Stimulated activated CD8-positive, alpha-beta memory T cell treated with anti-CD3 and anti-CD28 coated beads, Interleukin-7, amount 100 ng/mL, for 4 hours (primary cell): ENCODE measurements around the gene COL20A1.

Experiments used
- DNase-seq, 2 donors: peaks; one replicate each; pipeline ENCODE4 v3.0.0-alpha.2; 2020; ENCODE audit warnings: low read depth in 2 of 2

COL20A1 gene

DNA sequence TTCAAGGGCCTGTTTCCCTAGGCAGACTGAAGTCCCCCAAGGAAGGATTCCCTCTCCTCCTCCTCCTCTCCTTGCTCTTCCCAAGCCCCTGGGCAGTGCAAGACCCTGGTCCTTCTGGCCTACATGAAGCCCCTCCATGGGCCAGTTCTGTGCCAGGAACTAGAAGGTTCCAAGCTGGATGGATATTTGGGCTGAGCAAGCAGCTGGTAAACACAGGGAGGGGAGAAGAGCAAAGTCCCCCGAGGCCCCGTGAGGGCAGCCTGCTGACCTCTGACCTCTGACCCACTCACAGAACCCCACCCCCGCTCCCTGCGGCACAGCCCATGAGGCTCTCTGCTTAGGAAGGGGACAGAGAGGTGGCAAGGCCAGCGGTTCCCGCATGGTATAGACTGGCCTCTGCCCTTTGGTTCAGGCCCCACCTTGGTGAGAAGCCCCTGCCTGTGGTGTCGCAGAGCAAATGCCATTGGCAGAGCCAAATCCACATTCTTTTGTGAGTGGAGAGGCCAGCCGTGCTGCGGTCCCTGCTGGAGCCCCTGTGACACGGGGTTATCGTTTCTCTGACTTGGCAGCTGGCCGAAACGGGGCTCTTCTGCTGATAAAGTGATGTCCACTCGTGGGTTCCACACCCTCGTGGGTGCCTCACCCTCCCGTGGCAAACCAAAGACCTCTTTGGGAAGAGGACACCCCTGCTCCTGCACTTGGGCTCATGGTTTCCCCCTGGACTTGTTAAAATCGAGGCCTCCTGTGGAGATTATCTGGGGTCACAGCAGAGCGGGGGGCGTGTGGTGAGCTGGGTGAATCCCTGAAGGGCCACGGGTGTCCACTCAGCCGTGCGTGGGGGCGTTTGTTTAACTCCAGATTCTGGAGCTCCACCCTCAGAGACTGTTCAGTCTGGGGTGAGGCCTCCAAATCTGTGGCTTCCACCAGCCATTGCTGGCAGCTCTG is 70.3 kb downstream of the COL20A1 start:
- DNase-seq = no peak

DNA sequence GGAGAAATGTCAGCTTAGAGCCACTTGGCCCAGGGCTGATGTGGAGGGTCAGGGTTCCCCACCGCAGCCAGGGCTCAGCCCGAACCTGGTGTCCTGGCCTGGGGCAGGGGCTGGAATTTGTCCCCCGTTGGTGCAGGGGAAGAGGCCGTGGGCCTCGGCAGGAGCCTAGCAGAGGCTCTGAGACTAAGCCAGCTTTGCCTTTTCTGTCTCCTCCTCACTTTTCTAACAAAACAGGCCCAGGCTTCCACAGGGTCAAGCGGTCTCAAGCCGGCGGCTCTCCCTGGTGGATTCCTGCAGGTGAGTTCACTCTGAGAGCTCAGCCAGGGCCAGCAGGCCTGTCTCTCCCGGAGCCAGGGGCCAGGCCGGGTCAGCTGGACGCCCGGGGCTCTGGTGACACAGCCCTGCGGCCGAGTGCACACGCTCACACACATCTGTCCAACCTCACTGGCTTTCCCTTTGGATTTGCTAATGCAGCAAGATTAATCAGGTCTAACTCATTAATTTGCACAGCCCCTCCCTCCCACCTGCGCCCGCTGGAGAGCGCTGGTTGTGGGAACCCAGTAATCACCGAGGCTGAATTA is 71.1 kb downstream of the COL20A1 start:
- DNase-seq = no peak

DNA sequence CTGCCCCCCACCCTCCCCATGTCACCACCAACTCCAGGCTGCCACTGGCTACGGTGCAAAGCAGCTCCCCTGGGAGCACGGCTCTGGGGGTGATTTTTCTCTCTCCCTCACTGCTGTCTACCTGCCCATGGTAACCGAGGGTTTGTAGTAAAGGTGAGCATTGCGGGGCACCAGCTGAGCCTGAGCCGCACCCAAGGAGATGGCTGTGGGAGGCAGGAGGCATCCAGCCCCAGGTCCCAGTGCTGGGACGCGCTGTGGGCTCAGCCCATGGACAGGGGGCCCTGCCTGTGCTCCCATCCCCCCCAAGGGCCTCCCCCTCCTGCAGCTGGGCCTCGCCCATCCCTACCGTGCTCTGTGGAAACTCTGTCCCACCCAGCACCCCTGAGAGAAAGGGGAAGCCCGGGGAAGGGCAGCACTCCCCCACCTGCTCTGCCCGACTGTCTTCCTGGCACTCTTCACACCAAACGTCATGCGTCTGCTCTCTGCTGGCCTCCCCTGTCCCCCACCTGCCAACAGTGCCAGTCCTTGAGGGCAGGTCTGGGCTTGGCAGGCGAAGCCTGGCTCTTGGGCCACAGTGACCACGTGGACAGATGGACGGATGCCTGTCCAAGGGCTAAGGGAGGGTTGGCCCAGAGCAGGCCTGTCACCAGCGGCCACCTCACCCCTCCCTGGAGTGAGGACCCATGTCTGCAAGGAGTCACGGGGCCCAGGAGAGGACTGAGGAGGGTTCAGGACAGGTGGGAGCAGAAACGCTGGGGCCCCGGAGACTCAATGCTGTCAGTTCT is 72.0 kb downstream of the COL20A1 start:
- no peak for DNase-seq

DNA sequence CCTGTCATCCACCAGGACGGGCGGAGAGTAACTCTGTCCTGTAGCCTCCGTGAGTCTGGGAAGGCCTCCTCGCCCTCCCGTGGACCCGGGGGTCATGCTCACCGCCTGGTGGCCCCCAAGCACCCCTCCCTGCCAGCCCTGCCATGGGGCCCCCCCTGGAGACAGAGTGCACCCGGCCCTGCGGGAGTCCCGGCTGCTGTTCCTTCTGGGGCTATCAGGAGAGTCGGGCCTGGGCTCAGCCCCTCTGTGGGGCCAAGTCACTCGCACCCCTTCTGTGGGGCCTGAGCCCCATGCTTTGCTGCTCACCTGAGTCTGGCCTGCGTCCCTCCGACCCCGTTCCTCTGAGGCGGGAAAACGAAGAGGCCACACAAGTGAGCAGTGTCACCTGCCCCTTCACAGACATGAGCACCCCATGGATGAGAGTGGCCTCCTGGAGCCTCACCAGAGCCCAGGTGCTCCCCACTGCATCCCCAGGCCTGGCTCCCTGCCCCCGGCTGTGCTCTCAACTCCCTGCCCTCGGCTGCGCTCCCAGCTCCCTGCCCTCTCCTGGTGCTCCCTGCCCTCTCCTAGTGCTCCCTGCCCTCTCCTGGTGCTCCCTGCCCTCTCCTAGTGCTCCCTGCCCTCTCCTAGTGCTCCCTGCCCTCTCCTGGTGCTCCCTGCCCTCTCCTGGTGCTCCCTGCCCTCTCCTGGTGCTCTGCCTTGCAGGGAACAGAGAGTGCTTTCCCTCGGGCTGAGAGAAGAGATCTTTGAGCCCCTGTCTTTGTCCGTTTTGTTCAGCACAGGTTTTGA is 72.8 kb downstream of the COL20A1 start:
- DNase-seq = no peak

DNA sequence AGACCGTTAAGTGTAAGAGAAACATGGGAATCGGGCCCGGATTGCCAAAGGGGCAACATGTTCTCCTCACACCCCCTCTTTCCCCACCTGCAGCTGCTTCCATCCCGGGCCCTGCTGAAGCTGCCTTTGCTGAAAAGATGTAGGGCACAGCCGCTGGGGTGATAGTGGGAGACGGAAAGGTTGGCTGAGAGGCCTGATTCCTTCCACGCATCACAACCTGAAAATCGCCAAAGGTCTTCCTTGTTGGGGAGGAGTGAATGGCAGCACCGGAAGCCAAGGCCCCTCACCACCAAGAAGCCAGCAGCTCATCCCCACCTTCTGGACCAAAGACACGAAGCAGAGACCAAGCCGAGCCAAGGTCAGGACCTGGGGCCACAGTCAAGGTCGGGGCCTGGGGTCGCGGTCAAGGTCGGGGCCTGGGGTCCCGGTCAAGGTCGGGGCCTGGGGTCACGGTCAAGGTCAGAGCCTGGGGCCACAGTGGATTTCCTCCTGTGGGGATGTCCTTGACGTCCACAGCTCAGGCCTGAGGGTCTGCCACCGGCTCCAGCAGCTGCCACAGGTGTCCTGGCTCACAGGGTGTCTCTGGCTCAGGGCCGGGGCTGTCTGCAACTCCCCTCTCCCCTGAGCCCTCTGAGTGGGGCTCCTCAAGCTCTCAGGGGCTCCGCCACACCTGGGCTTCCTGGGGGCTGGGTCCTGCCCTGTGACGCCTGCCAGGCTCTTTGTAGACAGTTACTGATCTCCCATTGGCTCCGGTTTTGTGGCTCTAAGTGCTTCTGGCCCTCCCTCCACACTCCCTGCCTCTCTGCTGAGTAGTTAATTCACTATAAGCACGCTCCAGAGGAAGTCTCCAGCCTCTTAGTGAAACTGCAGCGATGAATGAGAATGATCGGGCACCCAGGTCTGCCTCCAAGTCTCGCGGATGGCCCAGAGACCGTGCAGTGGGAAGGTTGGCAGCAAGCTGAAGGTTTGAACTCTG is 73.7 kb downstream of the COL20A1 start:
- DNase-seq = no peak

DNA sequence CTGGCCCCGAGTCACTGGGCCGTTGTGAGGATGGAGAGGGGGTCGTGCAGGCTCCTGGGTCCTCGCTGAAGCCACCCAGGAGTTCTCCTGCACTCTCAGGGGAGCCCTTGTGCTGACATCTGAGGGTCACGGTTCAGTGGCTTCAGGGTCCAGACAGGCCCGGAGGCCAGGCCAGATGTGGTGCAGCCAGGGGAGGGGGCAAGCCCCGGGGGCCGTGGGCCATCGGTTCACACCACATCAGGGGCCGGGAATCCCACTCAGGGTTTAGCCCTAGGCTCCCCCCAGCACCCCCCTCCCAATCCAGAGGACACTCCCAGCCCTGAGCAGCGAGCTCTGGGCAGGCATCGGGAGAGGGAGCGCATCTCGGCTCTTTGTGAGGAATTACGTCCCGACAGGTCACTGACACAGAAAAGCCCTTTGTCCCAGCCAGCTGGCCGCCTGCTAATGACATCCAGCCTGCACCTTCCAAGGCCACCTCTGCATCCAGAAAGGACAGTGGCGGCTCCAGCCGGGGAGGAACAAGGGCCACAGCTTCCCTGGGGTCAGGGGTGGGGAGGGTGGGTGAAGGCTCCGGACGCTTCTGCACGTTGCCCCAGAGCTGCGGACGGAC is 74.6 kb downstream of the COL20A1 start:
- DNase-seq = no peak

DNA sequence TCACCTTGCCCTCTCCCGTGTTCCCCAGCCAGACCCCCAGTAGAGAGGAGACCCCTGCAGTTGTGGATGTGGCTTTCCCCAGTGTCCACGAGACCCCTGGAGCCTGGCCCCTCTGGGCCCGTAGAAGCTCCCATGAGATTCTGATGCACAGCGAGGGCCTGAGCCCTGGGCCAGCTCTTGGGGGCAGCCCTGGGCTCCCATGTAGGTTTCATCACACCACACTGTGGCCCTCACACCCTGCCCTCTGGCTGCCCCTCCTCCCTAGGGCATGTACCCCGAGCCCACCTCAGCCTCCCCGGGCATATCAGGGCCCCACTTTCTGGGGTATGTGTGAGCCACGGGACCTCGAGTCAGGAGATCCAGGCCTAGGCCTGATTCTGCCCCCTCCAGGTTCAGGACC is 75.2 kb downstream of the COL20A1 start:
- DNase-seq = no peak

DNA sequence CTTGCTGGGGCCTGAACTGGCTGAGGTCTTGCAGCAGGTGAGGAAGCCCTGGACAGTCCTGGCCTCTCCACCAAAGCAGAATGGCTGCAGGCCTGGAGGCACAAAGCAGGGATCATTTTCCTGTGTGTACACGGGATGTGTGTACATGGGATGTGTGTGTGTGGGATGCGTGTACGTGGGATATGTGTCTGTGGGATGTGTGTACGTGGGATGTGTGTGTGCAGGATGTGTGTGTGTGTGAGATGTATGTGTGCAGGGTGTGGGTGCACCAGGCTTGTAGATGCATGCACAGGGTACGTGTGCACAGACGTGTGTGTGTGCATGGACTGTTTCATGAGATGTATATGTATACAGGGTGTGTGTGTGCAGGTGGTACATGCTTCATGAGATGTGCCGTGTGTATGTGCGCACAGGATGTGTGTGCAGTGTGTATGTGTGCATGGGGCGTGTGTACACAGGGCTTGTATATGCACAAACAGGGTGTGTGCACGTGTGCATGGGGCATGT is 76.1 kb downstream of the COL20A1 start:
- no peak for DNase-seq

DNA sequence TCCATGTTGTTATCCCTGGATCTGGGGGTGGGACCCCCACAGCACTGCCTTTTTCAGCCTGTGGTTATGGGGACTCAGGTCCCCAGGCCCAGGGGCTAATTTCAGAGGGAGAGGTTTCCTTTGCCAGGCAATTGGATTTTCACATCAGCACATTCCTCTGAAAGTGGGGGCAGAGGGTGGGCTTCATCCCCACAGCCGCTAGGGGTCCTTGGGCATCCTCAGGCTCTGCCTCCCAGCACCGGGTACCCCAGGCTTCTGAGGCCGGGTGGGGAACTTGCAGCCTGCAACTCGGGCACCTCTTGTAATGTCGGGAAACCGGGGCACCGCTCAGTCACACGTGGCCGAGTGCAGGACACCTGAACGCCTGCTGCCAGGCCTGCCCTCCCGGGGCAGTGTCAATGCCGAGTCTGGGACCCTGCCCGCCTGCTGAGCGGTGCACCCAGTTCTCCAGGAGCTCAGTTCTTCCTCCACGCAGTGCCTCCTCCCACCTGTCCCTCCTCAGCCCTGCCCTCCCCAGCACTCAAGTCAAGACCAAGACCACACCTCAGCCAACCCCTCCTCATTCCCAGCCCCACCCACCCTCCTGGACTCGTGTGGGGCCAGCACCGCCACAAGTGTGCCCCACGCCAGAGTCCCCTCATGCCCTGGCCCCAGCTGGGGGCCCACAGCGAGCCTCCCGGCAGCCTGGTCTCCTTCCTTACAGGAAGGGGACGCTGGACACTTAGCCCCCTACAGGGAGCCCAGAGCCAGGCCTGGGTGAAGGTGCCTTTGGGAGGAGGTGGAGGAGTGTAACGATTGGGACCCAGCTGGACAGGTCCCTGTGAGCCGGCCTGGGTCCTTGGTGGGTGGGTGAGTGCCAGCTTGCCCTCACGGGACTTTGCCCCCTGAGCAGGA is 77.0 kb downstream of the COL20A1 start:
- no peak for DNase-seq

DNA sequence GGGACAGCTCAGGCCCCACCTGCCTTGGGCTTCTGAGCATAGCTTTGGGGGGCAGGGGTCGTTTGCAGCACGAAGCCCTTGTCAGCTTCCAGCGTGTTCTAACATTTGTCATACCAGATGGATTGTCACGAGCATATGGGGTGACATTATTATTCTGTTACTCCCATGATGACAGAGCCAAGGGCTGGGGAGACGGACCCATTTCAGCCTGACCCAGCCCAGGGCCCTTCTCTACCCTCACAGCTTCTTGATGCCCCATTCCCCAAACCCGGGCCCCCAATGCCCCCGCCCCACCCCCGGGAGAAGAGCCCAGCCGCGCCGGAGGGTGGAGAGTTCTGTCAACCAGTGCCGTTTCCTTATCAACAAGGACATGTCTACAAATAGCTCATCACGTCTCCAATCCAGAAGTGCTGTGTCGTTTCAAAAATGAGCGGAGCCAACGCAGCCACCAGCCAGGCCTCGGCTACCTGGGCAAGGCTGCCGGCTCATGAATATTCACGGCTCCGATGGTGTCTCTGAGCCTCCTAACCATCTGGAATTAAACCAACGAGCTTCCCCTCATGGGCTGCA is 77.7 kb downstream of the COL20A1 start:
- DNase-seq = no peak

DNA sequence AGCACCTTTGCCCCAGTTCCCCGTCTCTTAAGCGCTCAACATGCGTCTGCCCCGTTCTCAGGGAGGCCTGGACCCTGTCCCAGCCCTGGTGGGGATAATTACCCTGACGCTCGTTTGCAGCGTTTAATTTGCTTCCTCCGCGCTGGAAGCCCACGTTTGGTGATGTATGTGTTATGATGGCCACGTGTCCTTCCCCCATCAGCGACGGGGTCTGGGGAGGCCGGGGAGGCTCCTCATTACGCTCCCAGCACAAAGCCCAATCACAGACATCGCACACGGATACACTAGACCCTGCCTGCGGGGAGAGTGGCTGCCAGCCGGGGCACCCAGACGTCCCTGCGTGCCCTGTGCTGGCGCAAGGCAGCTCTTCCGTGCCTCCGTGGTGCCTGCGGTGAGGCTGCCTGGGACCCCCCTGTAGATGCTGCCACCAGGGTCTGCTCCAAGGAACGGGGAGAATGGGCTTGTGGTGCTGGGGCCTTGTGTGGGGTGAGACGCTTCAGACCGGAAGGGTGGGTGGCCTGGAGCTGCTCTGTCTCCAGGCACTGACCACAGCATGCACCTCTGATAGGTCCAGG is 78.4 kb downstream of the COL20A1 start:
- no peak for DNase-seq

DNA sequence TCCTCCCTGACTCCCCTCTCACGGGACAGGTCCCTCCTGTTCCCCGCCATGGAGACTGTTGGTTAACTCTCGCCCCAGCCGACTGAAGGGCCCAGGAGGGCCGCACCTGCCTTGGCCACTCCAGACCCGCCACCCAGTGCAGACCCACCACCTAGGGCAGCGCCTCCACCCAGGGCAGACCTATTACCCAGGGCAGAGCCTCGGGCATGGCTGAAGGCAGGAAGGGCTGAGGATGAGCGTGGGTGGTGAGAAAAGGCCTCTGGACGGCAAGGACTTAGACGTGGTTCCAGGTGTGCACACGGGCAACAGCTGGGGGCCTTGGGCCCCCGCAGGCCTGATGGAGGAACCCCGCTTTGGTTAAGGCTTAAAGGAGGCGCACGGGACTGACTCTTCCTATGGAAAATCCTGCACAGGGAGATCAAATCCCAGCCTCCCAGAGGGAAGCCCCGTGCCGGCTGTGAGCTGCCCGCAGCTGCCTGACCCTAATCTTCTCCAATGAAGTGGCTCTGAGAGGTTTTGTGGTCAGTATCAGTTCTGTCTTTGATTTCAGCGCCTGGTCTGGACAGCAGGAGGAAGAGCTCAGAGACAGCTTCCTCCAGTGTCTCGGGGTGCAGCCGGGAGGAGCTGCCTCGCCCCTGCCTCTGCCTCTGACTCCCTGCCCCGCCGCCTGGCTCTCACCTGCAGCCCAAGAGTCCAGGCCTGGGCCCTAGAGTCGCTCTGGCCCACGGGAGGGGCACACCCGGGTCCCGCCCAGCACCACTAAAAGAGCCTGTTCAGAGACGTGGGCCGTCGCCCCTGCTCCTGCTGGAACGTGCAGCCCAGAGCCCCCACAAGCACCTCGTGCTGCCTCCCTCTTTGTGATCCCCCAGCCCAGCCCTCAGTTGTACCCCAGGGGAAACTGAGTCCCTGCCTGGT is 80.2 kb downstream of the COL20A1 start:
- no peak for DNase-seq

DNA sequence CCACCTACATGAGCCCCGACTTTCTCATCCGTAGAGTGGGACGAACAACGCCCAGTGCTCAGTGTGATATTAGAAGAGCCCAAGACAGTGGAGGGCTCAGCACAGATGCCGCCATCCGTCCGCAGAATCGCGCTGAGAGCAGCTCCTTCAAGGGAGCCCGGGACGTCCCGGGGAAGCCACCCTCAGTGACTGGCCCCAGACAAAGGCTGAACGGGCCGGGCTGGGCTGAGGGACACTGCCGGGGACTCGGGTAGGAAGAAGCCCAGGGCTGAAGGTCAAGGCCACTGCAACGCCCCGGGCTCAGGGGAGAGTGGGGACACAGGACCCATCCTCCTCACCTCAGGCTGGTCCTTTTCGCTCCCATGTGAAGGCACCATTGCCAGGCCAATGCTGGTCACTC is 81.0 kb downstream of the COL20A1 start:
- DNase-seq = no peak

DNA sequence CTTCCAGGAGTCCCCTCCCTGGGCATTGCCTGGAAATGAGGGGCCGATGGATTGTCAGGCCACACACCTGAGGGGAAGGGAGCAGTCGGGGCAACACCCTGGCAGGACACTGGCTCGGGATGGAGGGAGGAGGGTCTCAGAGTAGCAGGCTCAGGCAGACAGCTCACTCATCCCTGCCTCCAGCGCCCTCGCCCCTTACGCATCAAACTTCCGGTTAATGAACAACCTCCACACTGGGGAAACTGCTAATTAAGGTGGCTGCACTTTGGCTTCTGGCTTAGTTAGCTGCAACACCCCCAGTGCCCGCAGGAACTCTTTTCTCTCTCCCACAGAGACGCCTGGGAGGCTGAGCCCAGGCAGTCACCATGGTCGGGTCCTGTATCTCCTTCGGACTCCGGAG is 81.5 kb downstream of the COL20A1 start:
- DNase-seq = no peak

DNA sequence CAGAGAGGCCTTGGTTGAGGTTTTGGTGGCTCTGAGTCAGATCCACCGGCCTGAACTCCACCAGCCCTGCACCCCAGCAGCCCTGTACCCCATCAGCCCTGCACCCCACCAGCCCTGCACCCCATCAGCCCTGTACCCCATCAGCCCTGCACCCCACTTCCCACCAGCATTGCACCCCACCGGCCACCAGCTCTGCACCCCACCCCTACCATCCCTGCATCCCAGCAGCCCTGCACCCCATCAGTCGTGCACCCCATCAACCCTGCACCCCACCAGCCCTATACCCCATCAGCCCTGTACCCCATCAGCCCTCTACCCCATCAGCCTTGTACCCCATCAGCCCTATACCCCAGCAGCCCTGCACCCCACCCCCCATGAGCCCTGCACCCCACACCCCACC is 82.5 kb downstream of the COL20A1 start:
- no peak for DNase-seq

DNA sequence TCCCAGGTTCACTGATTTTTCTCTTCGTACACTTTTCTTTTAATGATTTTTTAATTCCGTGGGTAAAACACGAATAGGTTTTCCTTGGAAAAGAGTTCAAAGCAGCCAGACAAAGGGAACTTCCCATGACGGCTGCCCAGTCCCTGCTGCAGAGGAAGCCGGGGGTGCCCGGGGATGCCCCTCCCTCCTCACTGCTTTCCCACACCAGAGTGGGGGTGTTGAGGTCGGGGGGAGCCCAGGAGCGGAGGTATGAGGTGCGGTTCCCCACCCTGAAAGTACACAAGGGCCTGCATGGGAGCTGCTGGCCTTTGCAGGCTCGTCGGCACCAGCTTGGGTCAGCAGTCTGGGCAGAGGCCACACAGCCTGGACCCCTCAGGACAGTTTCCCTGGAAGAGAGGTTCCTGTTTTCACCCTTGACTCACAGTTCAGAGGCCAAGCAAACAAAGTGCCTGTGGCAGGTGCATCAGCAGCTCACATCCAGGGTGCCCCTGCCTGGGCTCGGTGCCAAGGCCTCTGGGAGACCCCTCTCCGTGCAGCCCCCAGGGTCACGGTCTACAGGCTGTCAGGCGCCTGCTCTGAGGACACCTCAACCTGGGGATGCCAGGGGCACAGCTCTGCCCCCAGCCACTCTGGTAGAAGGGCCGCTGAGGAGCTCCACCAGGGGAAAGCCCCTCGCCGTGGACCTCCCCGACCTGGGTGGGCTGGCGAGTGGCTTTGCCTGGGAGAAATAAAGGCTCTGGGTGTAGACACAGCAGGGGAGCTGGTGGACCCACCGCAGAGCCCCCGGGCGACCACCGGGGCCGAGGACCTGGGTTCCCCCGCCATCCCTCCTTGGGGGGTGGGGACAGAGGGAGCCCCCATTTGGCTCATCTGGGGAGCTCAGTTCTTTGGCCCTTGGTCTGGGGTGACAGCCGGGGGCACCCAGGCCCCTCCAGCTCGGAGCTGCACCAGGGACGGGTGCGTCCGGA is 83.6 kb downstream of the COL20A1 start:
- DNase-seq = no peak
